Astrocyte (in vitro differentiated cells and primary cell): Measurements from ENCODE around the gene CAMK1D.
"Not testable (repeated sequence)": the region's sequence is repeated elsewhere in the genome, so short reads cannot be mapped to it uniquely, and the experiment has no call there.

Experiments
- EZH2 ChIP-seq: IDR thresholded peaks from 2 replicates; pipeline ENCODE4 v1.6.1; 2012; ENCODE audit warnings: mild to moderate bottlenecking, low read length, inconsistent platforms; ENCODE audit not compliant: insufficient read depth
- TF ChIP-seq, protein P1 (sequence below): IDR thresholded peaks from 2 replicates; pipeline ENCODE4 v1.5.1; 2011; ENCODE audit warnings: low read depth, mild to moderate bottlenecking, inconsistent platforms, low read length, moderate library complexity; ENCODE audit not compliant: insufficient read depth

DNA sequence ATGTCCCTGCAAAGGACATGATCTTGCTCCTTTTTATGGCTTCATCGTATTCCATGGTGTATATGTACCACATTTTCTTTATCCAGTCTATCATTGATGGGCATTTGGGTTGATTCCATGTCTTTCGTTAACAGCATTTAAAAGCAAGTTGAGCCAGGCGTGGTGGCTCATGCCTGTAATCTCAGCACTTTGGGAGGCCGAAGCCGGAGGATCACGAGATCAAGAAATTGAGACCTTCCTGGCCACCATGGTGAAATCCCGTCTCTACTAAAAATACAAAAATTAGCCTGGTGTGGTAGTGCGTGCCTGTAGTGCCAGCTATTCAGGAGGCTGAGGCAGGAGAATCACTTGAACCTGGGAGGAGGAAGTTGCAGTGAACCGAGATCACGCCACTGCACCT is 147.7 kb downstream of the CAMK1D start:
- TF ChIP-seq, protein P1, sequence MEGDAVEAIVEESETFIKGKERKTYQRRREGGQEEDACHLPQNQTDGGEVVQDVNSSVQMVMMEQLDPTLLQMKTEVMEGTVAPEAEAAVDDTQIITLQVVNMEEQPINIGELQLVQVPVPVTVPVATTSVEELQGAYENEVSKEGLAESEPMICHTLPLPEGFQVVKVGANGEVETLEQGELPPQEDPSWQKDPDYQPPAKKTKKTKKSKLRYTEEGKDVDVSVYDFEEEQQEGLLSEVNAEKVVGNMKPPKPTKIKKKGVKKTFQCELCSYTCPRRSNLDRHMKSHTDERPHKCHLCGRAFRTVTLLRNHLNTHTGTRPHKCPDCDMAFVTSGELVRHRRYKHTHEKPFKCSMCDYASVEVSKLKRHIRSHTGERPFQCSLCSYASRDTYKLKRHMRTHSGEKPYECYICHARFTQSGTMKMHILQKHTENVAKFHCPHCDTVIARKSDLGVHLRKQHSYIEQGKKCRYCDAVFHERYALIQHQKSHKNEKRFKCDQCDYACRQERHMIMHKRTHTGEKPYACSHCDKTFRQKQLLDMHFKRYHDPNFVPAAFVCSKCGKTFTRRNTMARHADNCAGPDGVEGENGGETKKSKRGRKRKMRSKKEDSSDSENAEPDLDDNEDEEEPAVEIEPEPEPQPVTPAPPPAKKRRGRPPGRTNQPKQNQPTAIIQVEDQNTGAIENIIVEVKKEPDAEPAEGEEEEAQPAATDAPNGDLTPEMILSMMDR, result not testable (repeated sequence)
- not testable (repeated sequence) for TF ChIP-seq EZH2
